ENCODE measurements around the gene KLRC4.
"Not testable (repeated sequence)": the region's sequence is repeated elsewhere in the genome, so short reads cannot be mapped to it uniquely, and the experiment has no call there.

The KLRC4 gene

GRCh38 chr12:10374624-10375018 lies 34.9 kb downstream of the KLRC4 start:
- Histone ChIP-seq H3K27ac (peak overlapping the region; percentile 38), H3K9ac (no peak overlapping the region)

GRCh38 chr12:10372559-10372958 lies 37.0 kb downstream of the KLRC4 start:
- H3K27ac ChIP-seq = no peak overlapping the region
- H3K9ac ChIP-seq = no peak overlapping the region

More at GRCh38 chr12:10374624-10375018, 34.9 kb downstream of the KLRC4 start:
- Histone ChIP-seq H3K27me3 (ENCODE audit: insufficient read depth, low read depth) (no peaks in the 10 kb centered on the region), H3K4me2 (peak overlapping the region; percentile 43), H3K4me3 (IDR thresholded peaks at IDR 0.05; ENCODE audit: insufficient read depth, low read depth, low read length) (no peak overlapping the region), H2AFZ (ENCODE audit: low read depth) (peak overlapping the region; percentile 8; the same call in 1 of the 2 replicates), H3K4me1 (ENCODE audit: low read depth, poor library complexity, severe bottlenecking) (peaks cover 37% of the 10 kb centered on the region), H3K36me3 (ENCODE audit: insufficient read depth) (no peaks in the 10 kb centered on the region), H3K79me2 (ENCODE audit: insufficient read depth, low read depth) (no peaks in the 10 kb centered on the region), H4K20me1 (ENCODE audit: insufficient read depth) (no peaks in the 10 kb centered on the region)
- TF ChIP-seq CTCF (conservative IDR thresholded peaks at IDR 0.05; ENCODE audit: low read depth, low read length) = no peak

GRCh38 chr12:10371893-10372535 lies 37.5 kb downstream of the KLRC4 start:
- not testable (repeated sequence) for H2AFZ ChIP-seq (ENCODE audit: low read depth); H3K27me3 ChIP-seq (ENCODE audit: insufficient read depth, low read depth); H3K79me2 ChIP-seq (ENCODE audit: insufficient read depth, low read depth); H3K9ac ChIP-seq; H3K4me3 ChIP-seq (IDR thresholded peaks at IDR 0.05; ENCODE audit: insufficient read depth, low read depth, low read length); H3K4me2 ChIP-seq; H4K20me1 ChIP-seq (ENCODE audit: insufficient read depth); H3K36me3 ChIP-seq (ENCODE audit: insufficient read depth); H3K27ac ChIP-seq
- peaks cover 37% of the 10 kb centered on the region for H3K4me1 ChIP-seq (ENCODE audit: low read depth, poor library complexity, severe bottlenecking)

More at GRCh38 chr12:10372559-10372958, 37.0 kb downstream of the KLRC4 start:
- H3K79me2 ChIP-seq (ENCODE audit: insufficient read depth, low read depth) = no peaks in the 10 kb centered on the region
- H3K27me3 ChIP-seq (ENCODE audit: insufficient read depth, low read depth) = no peaks in the 10 kb centered on the region
- H4K20me1 ChIP-seq (ENCODE audit: insufficient read depth) = no peaks in the 10 kb centered on the region
- H3K4me1 ChIP-seq (ENCODE audit: low read depth, poor library complexity, severe bottlenecking) = peaks cover 37% of the 10 kb centered on the region
- no peak for TF ChIP-seq CTCF (conservative IDR thresholded peaks at IDR 0.05; ENCODE audit: low read depth, low read length)
- H3K4me3 ChIP-seq (IDR thresholded peaks at IDR 0.05; ENCODE audit: insufficient read depth, low read depth, low read length) = no peak overlapping the region
- no peaks in the 10 kb centered on the region for H3K36me3 ChIP-seq (ENCODE audit: insufficient read depth)
- no peak overlapping the region for H2AFZ ChIP-seq (ENCODE audit: low read depth)
- peak overlapping the region; percentile 43; the same call in 1 of the 2 replicates for H3K4me2 ChIP-seq

- H3K27me3 ChIP-seq (ENCODE audit: insufficient read depth, low read depth) = peaks cover 6% of the 10 kb centered on the region
- no peaks in the 10 kb centered on the region for H3K79me2 ChIP-seq (ENCODE audit: insufficient read depth, low read depth)
- H3K4me1 ChIP-seq (ENCODE audit: low read depth, poor library complexity, severe bottlenecking) = peaks cover 28% of the 10 kb centered on the region
- H3K4me3 ChIP-seq (IDR thresholded peaks at IDR 0.05; ENCODE audit: insufficient read depth, low read depth, low read length) = no peak overlapping the region
- H3K27ac ChIP-seq = no peak overlapping the region
- no peak overlapping the region for H3K4me2 ChIP-seq
- no peak overlapping the region for H3K9ac ChIP-seq
- H2AFZ ChIP-seq (ENCODE audit: low read depth) = no peak overlapping the region
- no peak for TF ChIP-seq CTCF (conservative IDR thresholded peaks at IDR 0.05; ENCODE audit: low read depth, low read length)
- H3K36me3 ChIP-seq (ENCODE audit: insufficient read depth) = no peaks in the 10 kb centered on the region
- no peaks in the 10 kb centered on the region for H4K20me1 ChIP-seq (ENCODE audit: insufficient read depth)
These were observed 39.8 kb downstream of the KLRC4 start for GRCh38 chr12:10369557-10370415.
